Activated CD8-positive, alpha-beta memory T cell treated with anti-CD3 and anti-CD28 coated beads, Interleukin-2, amount 50 U/mL, for 4 hours (primary cell): ENCODE data around the gene AP3B1.
"Not testable (repeated sequence)": the region's sequence is repeated elsewhere in the genome, so short reads cannot be mapped to it uniquely, and the experiment has no call there.

ENCODE experiments used
- DNase-seq: peaks from one replicate; pipeline ENCODE4 v3.0.0-alpha.2; 2020

AP3B1 gene

GRCh38 chr5:78062645-78063044 lies 231.9 kb downstream of the AP3B1 start:
- no peak for DNase-seq

GRCh38 chr5:78060421-78060820 lies 234.1 kb downstream of the AP3B1 start:
- DNase-seq: no peak

GRCh38 chr5:78058625-78059024 lies 235.9 kb downstream of the AP3B1 start:
- DNase-seq: no peak

GRCh38 chr5:78056901-78057514 lies 237.5 kb downstream of the AP3B1 start:
- DNase-seq: no peak

- DNase-seq: no peak
Observed at GRCh38 chr5:78056053-78056452, 238.4 kb downstream of the AP3B1 start.

- DNase-seq: no peak
Observed at GRCh38 chr5:78050888-78051287, 243.6 kb downstream of the AP3B1 start.

- DNase-seq: not testable (repeated sequence)
Observed at GRCh38 chr5:78046823-78047222, 247.7 kb downstream of the AP3B1 start.

GRCh38 chr5:78046006-78046405 lies 248.5 kb downstream of the AP3B1 start:
- DNase-seq: no peak

GRCh38 chr5:78041805-78042204 lies 252.7 kb downstream of the AP3B1 start:
- DNase-seq: no peak

GRCh38 chr5:78025540-78025939 lies 269.0 kb downstream of the AP3B1 start:
- DNase-seq: no peak

GRCh38 chr5:78019744-78020143 lies 274.8 kb downstream of the AP3B1 start:
- no peak for DNase-seq

GRCh38 chr5:78016863-78017529 lies 277.5 kb downstream of the AP3B1 start:
- DNase-seq: no peak

- DNase-seq: no peak
Observed at GRCh38 chr5:78009937-78010527, 284.5 kb downstream of the AP3B1 start.

GRCh38 chr5:78008356-78008967 lies 286.0 kb downstream of the AP3B1 start:
- DNase-seq: no peak

GRCh38 chr5:78007233-78007632 lies 287.3 kb downstream of the AP3B1 start:
- no peak for DNase-seq

- no peak for DNase-seq
Observed at GRCh38 chr5:78006449-78006848, 288.0 kb downstream of the AP3B1 start.

GRCh38 chr5:78005021-78005785 lies 289.3 kb downstream of the AP3B1 start:
- no peak for DNase-seq

GRCh38 chr5:78004559-78004958 lies 289.9 kb downstream of the AP3B1 start:
- no peak for DNase-seq

- no peak for DNase-seq
Observed at GRCh38 chr5:78003919-78004318, 290.6 kb downstream of the AP3B1 start.

- DNase-seq: no peak
Observed at GRCh38 chr5:78003450-78003849, 291.0 kb downstream of the AP3B1 start.

GRCh38 chr5:78002690-78003089 lies 291.8 kb downstream of the AP3B1 start:
- DNase-seq: no peak

GRCh38 chr5:78001197-78001596 lies 293.3 kb downstream of the AP3B1 start:
- DNase-seq: no peak

- DNase-seq: no peak
Observed at GRCh38 chr5:78000191-78000590, 294.3 kb downstream of the AP3B1 start.
